Measurements from ENCODE around the gene POLR2J.
A peak's percentile ranks its signal among the peaks of the same experiment; 100 is the strongest.
"Not testable (repeated sequence)": the region's sequence is repeated elsewhere in the genome, so short reads cannot be mapped to it uniquely, and the experiment has no call there.

POLR2J gene

DNA sequence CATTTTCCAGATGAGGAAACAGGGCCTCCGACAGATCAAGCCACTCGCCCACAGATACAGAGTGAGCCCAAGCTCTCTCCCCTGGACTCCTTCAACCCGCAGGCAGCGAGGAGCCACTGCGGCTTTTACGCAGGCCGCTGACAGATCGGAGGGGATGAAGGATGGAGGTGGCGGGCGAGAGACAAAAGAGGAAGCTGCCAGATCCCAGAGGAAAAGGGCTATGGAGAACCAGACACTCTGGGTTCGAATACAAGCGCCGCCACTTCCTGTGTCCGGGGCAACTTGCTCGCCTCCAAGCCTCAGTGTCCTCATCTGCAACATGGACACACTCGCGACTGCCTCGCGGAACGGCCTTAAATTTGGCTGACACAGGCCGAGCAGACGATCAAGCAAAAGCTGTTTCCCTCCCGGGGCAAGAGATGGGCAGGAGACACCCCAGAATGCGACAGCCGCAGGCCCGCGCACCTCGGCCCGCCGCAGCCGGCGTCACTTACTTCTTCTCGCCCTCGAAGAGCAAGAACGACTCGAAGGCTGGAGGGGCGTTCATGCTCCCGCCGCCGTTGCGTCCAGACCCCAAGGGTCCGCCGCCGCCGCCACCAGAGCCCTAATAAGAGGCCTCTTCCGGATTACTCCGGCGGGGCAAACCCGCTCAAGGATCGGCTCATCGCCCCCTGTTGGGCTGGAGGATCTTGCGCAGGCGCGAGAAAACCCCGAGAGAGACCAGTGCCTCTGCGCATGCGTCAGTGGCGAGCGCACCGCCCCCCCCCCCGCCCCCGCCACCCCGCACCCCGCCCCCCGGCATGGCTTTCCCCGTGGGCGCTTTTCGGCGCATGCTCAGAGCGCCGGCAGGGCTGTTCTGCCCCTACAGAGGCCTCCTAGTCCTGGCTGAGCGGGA is at the start of gene POLR2J:
TSS of gene POLR2J (minus strand) at position 609 of the 895 bp plus-strand sequence. CDS start at position 547, 62 bp downstream.
- peak; percentile 34 for DNase-seq (ENCODE audit: low read depth)

DNA sequence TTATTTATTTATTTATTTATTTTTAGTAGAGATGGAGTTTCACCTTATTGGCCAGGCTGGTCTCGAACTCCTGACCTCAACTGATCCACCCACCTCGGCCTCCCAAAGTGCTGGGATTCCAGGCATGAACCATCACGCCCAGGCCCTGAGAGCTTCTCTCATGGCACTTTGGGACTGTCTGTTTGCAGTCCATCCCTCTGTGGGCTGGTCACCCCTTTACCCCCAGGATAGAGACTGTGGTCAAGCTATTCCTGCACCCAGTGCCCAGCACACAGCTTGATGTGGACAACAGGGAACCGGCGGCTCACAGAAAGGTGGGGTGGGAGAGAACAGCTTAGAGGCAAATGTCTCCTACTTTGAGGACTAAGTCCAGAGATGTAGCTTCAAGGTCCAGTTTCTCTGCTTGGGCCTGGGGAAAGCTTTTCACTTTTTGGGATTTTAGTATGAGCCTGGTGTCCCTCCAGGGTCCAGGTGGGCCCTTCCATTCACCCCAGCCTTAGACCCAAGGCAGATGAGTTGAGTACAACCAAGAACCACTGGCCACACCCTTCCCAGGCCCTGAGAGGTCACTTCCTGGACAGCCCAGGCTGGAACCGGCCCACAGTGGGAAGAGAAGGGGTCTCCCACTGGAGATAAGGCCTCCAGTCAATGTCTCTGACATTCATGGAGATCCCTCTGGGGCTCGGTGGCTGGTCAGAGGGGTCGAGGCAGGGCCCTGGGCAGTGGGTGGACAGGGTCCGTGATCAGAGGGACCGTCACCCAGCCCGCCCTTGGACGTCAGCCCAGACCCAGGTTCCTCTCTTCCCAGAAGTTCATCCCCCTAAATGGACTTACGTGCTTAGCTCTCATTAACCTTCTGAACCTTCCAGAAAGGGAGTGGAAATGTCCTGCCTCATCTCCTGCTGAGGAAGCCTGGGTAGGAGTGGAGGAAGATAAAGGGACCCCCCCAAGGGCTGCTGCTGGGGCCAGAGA is 49.4 kb upstream of the POLR2J start:
- not testable (repeated sequence) for DNase-seq (ENCODE audit: low read depth)

DNA sequence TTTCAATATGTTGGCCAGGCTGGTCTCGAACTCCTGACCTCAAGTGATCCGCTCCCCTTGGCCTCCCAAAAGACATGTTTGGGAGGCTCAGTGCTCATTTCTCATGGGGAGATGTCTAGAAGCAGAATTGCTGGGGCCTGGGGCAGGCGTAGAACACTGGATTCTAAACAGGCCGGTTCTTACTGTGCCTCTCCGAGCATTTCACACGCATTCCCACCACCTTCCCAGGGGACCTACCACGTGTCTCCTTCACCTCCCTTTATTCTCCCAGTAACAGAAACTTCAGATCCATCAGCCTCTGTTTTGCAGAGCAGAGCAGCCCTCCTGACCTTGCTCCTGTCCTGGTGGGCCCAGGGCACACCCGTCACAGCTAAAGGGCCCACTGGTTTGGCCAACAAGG is 48.5 kb upstream of the POLR2J start:
- DNase-seq (ENCODE audit: low read depth) = not testable (repeated sequence)

DNA sequence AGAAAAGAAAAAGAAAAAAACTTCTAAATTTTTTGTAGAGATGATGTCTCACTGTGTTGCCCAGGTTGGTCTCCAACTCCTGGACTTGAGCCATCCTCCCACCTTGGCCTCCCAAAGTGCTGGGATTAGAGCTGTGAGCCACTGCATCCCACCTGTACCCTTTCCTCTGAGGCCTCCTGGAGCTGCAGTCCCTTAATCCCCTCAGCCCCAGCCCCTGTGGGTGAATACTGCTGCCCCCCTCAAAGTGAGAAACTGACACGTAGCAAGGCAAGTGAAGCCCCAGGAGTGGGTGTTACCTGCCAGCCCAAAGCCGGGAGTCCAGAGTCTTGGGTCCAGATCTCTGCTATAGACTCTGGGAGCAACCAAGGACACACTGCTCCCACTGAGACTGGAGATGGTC is 46.1 kb upstream of the POLR2J start:
- DNase-seq (ENCODE audit: low read depth) = not testable (repeated sequence)

DNA sequence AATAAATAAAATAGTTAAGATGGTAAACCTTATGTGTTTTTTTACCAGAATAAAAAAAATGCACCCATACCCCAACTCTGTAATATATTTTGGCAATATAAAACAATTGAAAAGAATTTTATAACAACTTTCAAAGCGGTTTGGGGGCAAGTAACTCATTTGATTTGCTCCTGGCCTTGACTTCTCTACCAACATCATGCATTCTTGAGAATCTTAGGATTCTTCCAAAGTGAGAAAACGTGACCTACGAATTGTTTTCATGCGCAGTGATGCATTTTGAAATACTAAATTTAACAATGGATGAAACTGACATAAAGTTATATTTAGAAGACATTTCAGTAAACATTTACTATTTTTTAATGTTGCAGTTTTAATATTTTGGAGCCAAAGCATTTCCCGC is 42.1 kb upstream of the POLR2J start:
- not testable (repeated sequence) for DNase-seq (ENCODE audit: low read depth)

DNA sequence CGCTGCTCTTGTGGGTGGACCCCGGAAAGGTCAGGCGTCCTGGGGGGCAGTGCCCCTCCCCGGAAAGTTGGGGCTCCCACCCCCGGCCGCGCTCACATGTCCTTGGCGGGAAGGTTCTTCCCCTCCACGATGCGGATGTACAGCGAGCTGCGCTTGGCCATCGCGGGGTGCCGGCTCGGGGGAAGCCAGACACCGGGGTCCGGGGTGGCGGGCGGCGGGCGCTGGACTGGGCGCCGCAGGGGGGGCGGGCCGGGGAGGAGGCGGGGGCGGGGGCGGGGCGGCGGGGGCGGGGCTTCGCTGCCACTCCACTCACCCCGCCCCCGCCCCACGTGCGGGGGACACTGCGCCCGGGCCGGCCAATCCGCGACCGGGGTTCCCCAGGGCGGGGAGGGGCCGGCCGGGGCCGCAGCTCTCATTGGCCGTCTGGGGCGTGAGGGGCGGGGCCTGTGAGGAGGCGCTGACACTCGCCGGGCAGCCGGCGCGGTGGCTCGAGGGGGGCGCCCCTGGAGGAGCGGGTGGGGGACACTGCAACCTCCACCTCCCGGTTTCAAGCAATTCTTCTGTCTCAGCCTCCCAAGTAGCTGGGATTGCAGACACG is 38.9 kb upstream of the POLR2J start, which contains the start of gene RASA4B:
TSS of gene RASA4B (minus strand) at position 228 of the 598 bp plus-strand sequence. CDS start at position 161, 67 bp downstream.
- not testable (repeated sequence) for DNase-seq (ENCODE audit: low read depth)

DNA sequence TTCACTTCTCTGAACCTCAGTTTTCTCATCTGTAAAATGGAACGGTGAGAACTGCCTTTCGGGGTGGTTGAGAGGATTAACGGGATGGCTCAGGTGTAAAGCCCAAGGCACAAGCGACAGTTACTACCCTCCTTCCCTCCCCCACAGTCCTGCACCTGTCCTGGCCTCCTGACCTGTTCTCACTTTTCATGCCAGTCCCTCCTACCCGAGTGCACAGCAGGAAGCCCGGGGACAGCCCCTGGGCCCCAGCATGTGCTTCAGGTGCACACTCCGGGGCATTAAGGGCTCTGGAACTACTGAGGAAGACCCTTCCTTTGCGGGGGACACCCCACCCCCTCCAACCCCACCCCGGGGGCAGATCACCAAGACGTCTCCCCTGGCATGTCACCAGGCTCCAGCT is 38.2 kb upstream of the POLR2J start:
- not testable (repeated sequence) for DNase-seq (ENCODE audit: low read depth)

DNA sequence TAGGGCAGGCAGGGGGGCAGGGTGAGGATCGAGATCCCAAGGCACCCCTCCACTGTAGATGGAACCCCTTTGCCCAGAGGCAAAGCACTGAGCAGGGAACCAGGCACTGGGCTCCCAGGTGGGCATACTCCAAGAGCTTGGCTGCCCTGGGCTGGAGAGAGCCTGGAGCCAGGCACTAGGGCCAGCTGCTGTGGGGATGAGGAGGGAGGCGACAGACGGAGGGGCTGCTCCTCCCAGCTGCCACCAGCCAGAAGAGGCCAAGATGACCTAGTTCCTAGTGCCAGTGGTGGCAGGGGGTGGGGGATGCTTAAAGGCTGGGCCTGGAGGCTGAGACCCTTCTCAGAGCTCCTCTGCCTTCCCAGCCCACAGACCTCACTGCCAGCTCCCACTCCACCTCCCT is 37.2 kb upstream of the POLR2J start:
- DNase-seq (ENCODE audit: low read depth) = not testable (repeated sequence)

DNA sequence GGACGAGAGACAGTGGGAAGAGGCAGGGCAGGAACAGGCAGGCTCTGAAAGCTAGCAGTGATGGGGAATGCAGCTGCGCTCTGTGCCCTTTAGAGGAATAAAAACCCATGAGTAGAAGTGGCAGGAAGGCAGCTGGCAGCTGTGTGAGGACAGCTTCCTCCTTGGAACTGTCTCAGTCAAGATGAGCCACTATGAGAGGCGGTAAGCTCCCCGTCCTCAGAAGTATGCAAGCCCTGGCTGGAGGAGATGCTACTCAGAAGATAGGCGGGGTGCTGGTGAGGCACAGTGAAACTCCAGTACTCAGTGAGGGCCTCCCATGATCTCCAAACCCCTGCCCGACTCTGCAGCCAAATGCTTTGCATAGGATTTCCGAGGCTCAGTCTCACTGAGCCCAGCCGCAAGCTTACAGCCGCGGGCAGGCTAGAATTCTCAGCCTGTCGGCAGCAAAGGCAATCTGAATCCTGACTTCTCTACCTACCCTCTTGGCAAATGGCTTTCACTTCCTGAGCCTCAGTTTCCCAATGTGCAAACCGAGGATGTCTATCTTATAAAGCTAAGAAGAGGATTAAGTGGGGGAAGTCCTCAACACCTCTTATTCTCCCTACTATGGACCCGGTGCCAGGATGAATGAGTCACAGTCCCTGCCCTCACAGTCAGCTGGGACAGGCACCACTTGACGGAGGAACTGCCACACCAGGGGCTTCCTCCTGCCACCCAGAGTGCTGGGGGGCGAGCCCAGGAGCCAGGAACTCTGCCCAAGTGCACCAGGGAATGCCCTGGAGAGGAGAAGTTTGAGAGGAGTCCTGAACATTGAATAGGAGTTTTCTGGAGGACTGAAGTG is 36.4 kb upstream of the POLR2J start:
- not testable (repeated sequence) for DNase-seq (ENCODE audit: low read depth)

DNA sequence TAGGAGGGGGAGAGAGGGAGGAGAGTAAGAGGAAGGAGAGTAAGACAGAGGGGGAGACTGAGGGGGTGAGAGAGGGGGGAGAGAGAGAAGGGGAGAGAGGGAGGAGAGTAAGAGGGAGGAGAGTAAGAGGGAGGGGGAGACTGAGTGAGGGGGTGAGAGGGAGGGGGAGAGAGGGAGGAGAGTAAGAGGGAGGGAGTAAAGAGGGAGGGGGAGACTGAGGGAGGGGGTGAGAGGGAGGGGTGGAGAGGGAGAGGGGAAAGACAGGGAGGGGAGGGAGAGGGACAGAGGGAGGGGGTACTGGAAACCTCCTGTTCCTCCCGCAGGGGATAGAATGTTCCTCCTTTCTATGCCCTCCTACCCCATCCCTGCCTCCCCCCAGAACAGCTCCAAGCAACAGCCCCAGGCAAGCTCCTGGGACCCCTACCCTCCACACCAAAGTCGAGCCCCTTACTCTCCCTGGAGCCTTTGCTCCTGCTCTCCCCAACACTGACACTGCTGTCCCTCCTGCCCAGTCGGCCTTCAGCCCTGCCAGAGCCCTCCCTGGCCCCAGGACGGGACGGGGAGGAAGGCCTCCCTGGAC is 34.0 kb upstream of the POLR2J start:
- peak; percentile 31 for DNase-seq (ENCODE audit: low read depth)

DNA sequence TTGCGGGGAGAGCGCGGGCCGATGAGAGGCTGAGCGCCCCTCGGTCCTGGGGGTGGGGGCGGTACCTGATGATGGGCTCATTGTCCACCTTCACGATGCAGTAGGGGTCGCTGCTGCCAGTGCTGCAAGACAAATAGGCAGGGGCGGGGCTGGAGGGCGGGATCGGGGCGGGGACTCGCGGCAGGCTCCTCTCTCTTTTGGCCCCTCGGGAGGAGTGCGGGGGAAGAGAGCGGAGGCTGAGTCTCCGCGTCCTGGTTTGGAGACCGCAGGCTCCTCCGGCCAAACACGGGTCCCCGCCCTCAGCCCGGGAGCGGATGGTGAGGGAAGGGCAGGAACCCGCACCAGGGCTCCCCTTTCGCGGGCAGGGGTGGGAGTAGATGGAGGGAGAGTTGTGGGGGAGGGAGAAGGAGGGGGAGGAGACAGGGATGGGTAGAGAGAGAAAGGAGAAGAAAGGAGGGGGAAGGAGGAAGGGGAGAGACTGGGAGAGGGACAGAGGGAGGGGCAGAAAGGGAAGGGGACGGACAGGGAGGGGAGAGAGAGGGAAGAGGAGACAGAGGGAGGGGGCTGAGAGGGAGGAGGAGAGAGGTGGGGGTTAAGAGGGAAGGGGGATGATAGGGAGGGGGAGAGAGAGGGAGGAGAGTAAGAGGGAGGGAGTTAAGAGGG is 33.3 kb upstream of the POLR2J start:
- DNase-seq (ENCODE audit: low read depth) = not testable (repeated sequence)

DNA sequence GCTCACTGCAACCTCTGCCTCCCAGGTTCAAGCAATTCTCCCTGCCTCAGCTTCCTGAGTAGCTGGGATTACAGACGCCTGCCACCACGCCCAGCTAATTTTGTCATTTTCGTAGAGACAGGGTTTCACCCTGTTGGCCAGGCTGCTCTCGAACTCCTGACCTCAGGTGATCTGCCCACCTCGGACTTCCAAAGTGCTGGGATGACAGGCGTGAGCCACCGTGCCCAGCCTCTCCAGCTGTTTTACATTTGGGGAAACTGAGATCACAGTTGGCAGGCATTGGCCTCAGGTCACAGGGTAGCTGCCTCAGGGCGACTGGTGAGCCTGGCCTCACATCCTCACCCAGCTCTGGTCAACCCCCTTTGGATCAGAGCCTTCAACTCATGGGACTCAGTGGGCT is 31.9 kb upstream of the POLR2J start:
- DNase-seq (ENCODE audit: low read depth) = not testable (repeated sequence)

DNA sequence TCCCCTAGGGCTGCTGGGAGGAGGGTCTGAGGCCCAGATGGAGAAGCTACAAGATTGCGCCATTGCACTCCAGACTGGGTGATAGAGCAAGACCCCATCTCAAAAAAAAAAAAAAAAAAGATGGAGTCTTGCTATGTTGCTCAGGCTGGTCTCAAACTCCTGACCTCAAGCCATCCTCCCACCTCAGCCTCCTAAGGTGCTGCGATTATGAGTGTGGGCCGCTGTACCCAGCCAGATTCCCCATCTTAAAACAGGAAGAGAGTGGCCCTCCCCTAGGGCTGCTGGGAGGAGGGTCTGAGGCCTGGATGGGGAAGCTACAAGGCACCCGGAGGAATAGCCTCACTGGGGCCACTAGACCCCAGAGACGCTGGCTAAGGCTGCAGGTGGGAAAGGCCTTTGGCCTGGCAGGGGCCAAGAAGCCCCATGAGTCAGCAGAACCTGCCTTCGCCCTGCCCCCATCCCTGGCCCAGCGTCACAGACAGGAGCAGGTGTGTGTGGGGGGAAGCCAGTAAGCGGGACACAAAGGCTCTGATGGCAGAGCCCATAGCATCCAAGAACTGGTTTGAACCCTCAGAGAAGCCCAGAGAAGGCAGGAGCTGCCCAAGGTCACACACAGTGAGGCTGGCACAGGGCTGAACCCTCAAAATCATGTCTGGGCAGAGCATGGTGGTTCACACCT is 28.8 kb upstream of the POLR2J start:
- DNase-seq (ENCODE audit: low read depth) = not testable (repeated sequence)

DNA sequence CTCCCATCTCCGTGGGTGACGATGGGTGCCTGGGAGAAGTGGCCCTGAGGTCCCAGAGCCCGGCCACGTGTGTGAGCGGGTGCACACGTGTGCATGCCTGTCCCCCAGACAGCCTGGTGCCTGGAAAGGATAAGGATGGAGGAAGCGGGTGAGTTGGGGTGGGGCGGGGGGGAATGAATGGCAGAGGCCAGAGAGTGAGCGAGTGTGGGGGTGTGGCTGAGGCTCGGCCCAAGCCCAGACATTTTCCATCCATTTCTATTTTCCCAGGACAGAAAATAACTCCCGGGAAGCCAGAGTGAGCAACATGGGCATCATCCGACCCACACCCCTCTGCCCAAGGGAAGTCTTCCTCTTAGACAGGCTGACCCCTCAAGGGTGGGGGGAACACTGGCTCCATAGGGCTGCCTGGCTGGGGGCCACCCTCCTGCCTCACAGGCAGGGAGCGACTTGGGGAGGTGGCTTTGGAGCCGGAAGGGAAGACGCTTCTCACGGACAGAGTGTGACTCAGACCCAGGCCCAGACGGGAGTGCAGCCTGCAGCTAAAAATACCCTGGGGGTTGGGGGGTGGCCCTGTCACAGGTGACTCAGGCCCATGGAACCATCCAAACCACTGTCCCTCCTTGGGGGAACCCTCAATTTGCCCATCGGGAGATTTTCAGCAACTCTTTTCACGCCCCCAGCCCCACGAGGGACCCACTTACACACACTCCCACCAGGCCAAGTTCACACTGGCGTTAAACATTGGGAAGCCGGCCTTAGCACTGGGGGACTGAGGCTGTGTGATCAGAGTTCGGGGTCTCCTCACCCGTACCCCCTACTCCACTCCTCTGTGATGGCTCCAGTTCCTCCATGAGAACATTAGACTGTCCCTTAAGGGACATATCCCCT is 26.8 kb upstream of the POLR2J start:
- DNase-seq (ENCODE audit: low read depth) = not testable (repeated sequence)

DNA sequence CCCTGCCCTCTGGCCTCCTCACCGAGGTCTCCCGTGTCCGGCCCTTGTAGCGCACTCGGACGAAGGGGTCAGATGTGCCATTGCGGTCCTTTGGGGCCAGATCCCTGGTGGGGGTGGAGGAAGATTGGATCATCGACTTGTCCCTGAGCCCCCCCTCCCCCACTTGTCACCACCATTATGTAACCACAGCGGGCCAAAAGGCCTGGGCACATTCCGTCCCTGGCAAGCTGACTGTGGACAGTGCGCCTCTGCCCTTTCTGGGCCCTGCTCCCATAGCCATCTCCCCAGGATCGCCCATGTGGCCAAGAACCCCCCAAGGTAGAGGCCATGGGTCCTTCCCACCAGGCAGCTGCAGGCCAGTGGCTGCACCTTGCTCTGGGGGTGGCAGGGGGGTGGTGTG is 24.4 kb upstream of the POLR2J start:
- not testable (repeated sequence) for DNase-seq (ENCODE audit: low read depth)

DNA sequence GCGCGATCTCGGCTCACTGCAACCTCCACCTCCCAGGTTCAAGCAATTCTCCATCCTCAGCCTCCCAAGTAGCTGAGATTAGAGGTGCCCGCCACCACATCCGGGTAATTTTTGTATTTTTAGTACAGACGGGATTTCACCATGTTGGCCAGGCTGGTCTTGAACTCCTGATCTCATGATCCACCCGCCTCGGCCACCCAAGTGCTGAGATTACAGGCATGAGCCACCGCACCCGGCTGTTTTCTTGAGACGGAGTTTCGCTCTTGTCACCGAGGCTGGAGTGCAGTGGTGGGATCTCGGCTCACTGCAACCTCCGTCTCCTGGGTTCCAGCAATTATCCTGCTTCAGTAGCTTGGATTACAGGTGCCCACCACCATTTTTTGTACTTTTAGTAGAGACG is 19.6 kb upstream of the POLR2J start:
- not testable (repeated sequence) for DNase-seq (ENCODE audit: low read depth)

DNA sequence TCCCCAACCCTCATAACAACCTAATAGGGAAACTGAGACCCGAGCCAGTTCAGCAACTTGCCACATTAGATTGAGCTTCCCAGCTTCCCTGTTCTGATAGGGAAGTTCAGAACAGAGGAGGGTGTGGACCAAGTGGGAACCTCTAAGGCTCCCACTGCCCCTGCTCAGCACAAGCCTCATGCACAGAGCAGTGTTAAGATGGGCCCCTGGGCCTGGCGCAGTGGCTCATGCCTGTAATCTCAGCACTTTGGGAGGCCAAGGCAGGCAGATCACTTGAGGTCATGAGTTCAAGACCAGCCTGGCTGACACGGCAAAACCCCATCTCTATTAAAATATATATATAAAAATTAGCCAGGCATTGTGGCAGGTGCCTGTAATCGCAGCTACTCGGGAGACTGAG is 18.6 kb upstream of the POLR2J start:
- not testable (repeated sequence) for DNase-seq (ENCODE audit: low read depth)

DNA sequence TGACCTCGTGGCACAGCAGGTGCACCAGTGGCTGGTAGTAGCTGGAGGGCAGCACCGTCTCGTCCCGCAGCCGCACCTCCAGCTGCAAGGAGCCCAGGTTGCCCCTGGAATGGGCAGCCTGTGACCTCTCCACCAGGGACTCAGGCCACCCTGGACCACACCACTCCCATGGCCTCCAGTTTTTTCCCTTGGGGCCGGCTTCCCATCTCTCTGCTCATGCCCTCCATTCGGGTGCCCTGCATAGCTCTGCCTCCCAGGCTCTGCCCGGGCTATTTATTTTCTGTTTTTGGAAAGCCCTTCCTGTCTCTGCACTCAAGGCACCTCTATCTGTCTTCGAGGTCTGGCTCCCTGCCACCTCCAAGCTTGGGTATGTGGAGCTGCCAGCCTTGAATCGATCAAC is 18.1 kb upstream of the POLR2J start:
- not testable (repeated sequence) for DNase-seq (ENCODE audit: low read depth)
